Thoracic aorta endothelial cell (primary cell): ENCODE results near the gene THADA. TPM values are rescaled to one million over a fixed set of nuclear protein-coding genes. Genes with fewer than 3 reads are reported as not detected.

Experiments used
- small RNA-seq: library from RNA; depleted of rRNA; stranded (forward); fragments of <200 nt; gene quantifications from one replicate; pipeline ENCODE3, GENCODE V24; 2012
- total RNA-seq: library from RNA; depleted of rRNA; stranded (reverse); fragments of >200 nt; gene quantifications from 2 replicates; pipeline ENCODE4 v1.2.3, GENCODE V29; 2012

The THADA gene, protein sequence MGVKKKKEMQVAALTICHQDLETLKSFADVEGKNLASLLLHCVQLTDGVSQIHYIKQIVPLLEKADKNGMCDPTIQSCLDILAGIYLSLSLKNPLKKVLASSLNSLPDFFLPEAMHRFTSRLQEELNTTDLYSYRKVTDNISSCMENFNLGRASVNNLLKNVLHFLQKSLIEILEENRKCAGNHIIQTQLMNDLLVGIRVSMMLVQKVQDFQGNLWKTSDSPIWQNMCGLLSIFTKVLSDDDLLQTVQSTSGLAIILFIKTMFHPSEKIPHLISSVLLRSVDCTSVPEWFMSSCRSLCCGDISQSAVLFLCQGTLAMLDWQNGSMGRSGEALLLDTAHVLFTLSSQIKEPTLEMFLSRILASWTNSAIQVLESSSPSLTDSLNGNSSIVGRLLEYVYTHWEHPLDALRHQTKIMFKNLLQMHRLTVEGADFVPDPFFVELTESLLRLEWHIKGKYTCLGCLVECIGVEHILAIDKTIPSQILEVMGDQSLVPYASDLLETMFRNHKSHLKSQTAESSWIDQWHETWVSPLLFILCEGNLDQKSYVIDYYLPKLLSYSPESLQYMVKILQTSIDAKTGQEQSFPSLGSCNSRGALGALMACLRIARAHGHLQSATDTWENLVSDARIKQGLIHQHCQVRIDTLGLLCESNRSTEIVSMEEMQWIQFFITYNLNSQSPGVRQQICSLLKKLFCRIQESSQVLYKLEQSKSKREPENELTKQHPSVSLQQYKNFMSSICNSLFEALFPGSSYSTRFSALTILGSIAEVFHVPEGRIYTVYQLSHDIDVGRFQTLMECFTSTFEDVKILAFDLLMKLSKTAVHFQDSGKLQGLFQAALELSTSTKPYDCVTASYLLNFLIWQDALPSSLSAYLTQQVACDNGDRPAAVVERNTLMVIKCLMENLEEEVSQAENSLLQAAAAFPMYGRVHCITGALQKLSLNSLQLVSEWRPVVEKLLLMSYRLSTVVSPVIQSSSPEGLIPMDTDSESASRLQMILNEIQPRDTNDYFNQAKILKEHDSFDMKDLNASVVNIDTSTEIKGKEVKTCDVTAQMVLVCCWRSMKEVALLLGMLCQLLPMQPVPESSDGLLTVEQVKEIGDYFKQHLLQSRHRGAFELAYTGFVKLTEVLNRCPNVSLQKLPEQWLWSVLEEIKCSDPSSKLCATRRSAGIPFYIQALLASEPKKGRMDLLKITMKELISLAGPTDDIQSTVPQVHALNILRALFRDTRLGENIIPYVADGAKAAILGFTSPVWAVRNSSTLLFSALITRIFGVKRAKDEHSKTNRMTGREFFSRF (N-terminal part only)
- total RNA-seq, result 43.0 and 44.2 TPM in 2 replicates

DNA sequence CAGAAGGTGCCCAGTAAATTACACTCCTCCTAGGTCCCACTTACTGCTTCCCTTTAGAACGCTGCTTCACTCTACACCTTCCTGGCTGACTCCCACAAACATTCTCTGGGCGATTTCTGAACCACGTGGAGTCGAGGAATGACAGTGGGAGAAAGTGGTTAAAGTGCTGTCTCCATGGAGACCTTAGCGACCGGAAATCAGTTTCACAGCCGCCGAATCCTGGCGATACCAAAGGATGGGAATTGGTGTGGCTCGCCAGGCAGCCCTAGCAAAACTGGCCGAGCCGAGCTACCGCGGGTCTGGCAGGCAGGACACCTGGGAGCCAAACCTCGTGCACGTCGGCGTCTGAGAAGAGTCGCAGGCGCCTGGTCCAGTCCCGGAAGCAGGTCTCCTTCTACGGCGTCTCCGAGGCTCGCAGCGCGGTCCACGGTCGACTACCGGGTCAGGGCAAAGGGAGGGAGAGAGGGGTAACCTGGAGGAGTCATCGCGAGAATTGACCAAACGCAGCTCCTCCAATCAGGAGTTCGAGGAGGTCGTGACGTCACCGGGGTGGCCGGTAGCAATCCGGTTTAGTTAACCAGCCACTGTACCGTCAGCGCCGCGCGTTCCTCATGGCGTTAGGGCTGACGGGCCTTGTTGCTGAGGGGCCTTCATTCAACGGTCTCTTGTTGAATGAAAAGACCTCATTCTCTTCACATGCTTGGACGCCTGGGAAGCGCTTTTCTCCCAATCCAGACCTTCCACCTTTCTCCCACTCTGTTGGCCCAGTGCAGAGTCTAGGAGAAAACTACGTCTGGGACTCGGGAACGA is at the start of gene THADA:
Gene THADA (minus strand): TSS at position 436 of the 810 bp plus-strand sequence. CDS start 3,646 bp downstream, outside the sequence.

DNA sequence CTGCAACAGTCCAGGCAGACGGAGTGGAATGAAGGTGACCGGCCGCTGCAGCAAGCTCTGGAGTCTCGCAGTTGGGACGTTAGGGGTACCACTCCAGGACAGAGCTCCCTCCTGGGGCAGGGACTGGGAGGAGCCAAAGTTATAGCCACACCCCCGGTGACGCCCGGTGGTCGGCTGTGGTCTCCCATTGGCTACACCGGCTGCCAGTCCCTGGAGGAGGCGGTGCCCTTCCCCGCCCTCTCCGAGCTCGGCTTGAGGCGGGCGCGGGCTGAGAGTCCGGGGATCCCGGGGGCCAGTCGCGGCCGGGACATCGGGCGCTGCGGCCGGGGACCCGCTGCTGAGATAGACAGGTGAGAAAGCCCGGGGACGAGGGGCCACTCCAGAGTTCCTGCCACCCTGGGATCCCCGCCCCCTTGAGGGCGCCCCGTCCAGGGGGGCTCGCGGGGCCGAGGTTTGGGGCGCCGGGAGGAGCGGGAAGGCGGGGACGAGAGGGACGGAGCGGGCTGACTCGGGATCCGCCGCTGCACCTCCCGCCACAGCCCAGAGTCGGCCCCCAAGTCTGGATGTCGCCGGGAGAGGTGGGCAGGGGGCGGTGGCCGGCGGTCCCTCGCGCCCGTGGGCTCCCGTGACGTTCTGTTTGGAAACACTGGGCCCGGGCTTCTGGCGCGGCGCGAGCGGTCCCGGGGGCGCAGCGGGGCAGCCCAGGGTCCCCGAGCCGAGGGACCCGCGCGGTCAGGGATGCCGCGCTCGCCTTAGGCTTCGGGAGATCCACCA is 41.4 kb upstream of the THADA start, which contains the start of gene PLEKHH2:
Gene PLEKHH2 (plus strand): TSS at position 231 of the 774 bp plus-strand sequence. CDS start 7,414 bp downstream, outside the sequence.

DNA sequence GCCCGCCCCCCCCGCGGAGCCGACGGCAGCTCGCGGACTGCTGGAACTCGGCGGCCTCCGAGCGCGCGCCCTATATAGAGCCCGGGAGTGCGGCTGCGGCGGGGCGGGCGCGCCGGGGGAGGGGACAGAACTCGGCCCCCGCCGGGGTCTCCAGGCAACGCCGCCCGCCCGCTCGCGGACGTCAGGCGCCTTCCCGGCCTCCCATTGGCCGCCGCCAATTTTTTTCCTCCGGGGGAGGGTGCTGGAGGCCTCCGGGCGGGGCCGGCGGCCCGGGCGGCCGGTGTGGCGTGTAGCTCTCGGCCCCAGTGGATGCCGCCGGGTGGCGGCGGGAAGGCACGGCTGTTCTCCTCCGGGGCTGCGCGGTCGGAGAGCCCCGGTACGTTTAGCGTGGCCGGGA is 369.3 kb downstream of the THADA start, which contains the start of gene ZFP36L2:
Gene ZFP36L2 (minus strand): TSS at position 49 of the 397 bp plus-strand sequence. CDS start 291 bp downstream, outside the sequence.

Small RNA genes within 50 kb of the gene (small RNA-seq; reads per million reads assigned to genes)
- gene RF00019, result not detected
- gene RN7SL531P, result not detected
- not detected for gene RNU6-958P

Other genes starting within 250 kb of the THADA start
- gene PLEKHH2, start 41.2 kb upstream of the THADA start, total RNA-seq, result 0.40 and 1.2 TPM in 2 replicates
- gene C1GALT1C1L, start 80.4 kb upstream of the THADA start, total RNA-seq, result 0.50 TPM in 1 of 2 replicates, not detected in the other
- 14.8 and 15.2 TPM in 2 replicates for gene DYNC2LI1, start 178.0 kb upstream of the THADA start, total RNA-seq
- not detected in 2 replicates for gene ABCG5, start 242.8 kb upstream of the THADA start, total RNA-seq
- gene ABCG8, start 242.9 kb upstream of the THADA start, total RNA-seq, result not detected in 2 replicates